Endothelial cell (in vitro differentiated cells): ENCODE data around the gene CPAMD8. TPM values are rescaled to one million over a fixed set of nuclear protein-coding genes. Genes with fewer than 3 reads are reported as not detected.

Experiments
- DNase-seq: peaks from one replicate; pipeline ENCODE4 v3.0.0; 2021; ENCODE audit warnings: low spot score
- H3K27ac Mint-ChIP-seq: one replicate; pipeline ENCODE4 v1.8.0; 2021; ENCODE audit warnings: mixed read lengths, inconsistent platforms; ENCODE audit not compliant: unreplicated experiment
- H3K27me3 Mint-ChIP-seq: one replicate; pipeline ENCODE4 v1.8.0; 2021; ENCODE audit warnings: mild to moderate bottlenecking, moderate library complexity, mixed read lengths, inconsistent platforms; ENCODE audit not compliant: unreplicated experiment
- H3K36me3 Mint-ChIP-seq: one replicate; pipeline ENCODE4 v1.8.0; 2021; ENCODE audit warnings: mild to moderate bottlenecking, low read depth, mixed read lengths, inconsistent platforms; ENCODE audit not compliant: unreplicated experiment
- H3K4me1 Mint-ChIP-seq: one replicate; pipeline ENCODE4 v1.8.0; 2021; ENCODE audit warnings: mild to moderate bottlenecking, mixed read lengths, inconsistent platforms; ENCODE audit not compliant: unreplicated experiment
- H3K4me3 Mint-ChIP-seq: one replicate; pipeline ENCODE4 v1.8.0; 2021; ENCODE audit warnings: mild to moderate bottlenecking, mixed read lengths, inconsistent platforms; ENCODE audit not compliant: unreplicated experiment
- H3K9me3 Mint-ChIP-seq: one replicate; pipeline ENCODE4 v1.8.0; 2021; ENCODE audit warnings: mixed read lengths, inconsistent platforms; ENCODE audit not compliant: unreplicated experiment
- CTCF ChIP-seq: fragments of 200-600 bp; sonication (generic); IDR thresholded peaks from one replicate; pipeline ENCODE4 v1.5.0; 2021; ENCODE audit warnings: antibody characterized with exemption; ENCODE audit not compliant: unreplicated experiment
- total RNA-seq: library from RNA; stranded (reverse); fragmentation: NEBNext Ultra II Directional; extraction: Animal tissue kit (Norgen Biotek cat#: 25700); gene quantifications from one replicate; pipeline ENCODE4 v1.2.1, GENCODE V29; 2021; ENCODE audit not compliant: unreplicated experiment

CPAMD8 gene
- total RNA-seq, 1 donor from 2014 or later, result 4.8 TPM

- Mint-ChIP-seq H3K36me3 (peaks cover 9% of the 10 kb centered on the region), H3K4me1 (peaks cover 39% of the 10 kb centered on the region), H3K4me3 (peak overlapping the region; percentile 95), H3K9me3 (no peaks in the 10 kb centered on the region), H3K27ac (no peak overlapping the region), H3K27me3 (peaks cover 5% of the 10 kb centered on the region)
- no peak for TF ChIP-seq CTCF
- DNase-seq, result no peak
Measured at GRCh38 chr19:17073869-17074633, 47.4 kb upstream of the CPAMD8 start.

GRCh38 chr19:17070912-17071311, 44.3 kb upstream of the CPAMD8 start:
- peaks cover 5% of the 10 kb centered on the region for H3K27me3 Mint-ChIP-seq
- no peak overlapping the region for H3K4me3 Mint-ChIP-seq
- no peak for DNase-seq
- no peaks in the 10 kb centered on the region for H3K9me3 Mint-ChIP-seq
- H3K27ac Mint-ChIP-seq, result no peak overlapping the region
- H3K4me1 Mint-ChIP-seq, result peaks cover 26% of the 10 kb centered on the region
- peaks cover 5% of the 10 kb centered on the region for H3K36me3 Mint-ChIP-seq
- TF ChIP-seq CTCF, result no peak

- no peak overlapping the region for H3K4me3 Mint-ChIP-seq
- no peak for DNase-seq
- TF ChIP-seq CTCF, result no peak
- no peak overlapping the region for H3K27ac Mint-ChIP-seq
- no peaks in the 10 kb centered on the region for H3K9me3 Mint-ChIP-seq
- peaks cover 24% of the 10 kb centered on the region for H3K4me1 Mint-ChIP-seq
- peaks cover 5% of the 10 kb centered on the region for H3K27me3 Mint-ChIP-seq
- H3K36me3 Mint-ChIP-seq, result peaks cover 5% of the 10 kb centered on the region
Measured at GRCh38 chr19:17070421-17070820, 43.8 kb upstream of the CPAMD8 start.

- no peak for TF ChIP-seq CTCF
- Mint-ChIP-seq H3K27ac (no peak overlapping the region), H3K4me3 (no peak overlapping the region), H3K27me3 (peaks cover 5% of the 10 kb centered on the region), H3K36me3 (peaks cover 5% of the 10 kb centered on the region), H3K4me1 (peaks cover 18% of the 10 kb centered on the region), H3K9me3 (no peaks in the 10 kb centered on the region)
- no peak for DNase-seq
Measured at GRCh38 chr19:17069193-17069592, 42.6 kb upstream of the CPAMD8 start.

- no peak overlapping the region for H3K27ac Mint-ChIP-seq
- no peak for TF ChIP-seq CTCF
- DNase-seq, result no peak
- H3K27me3 Mint-ChIP-seq, result no peaks in the 10 kb centered on the region
- H3K9me3 Mint-ChIP-seq, result peaks cover 2% of the 10 kb centered on the region
- no peaks in the 10 kb centered on the region for H3K4me1 Mint-ChIP-seq
- peaks cover 21% of the 10 kb centered on the region for H3K36me3 Mint-ChIP-seq
- H3K4me3 Mint-ChIP-seq, result no peak overlapping the region
Measured at GRCh38 chr19:17063428-17063827, 36.8 kb upstream of the CPAMD8 start.
